ENCODE results near the gene BRIP1. TPM values are rescaled to one million over a fixed set of nuclear protein-coding genes. Genes with fewer than 3 reads are reported as not detected.
"Not testable (repeated sequence)": the region's sequence is repeated elsewhere in the genome, so short reads cannot be mapped to it uniquely, and the experiment has no call there.

The BRIP1 gene
- total RNA-seq: 10 to 100 TPM; 12.0 to 12.9 TPM

DNA sequence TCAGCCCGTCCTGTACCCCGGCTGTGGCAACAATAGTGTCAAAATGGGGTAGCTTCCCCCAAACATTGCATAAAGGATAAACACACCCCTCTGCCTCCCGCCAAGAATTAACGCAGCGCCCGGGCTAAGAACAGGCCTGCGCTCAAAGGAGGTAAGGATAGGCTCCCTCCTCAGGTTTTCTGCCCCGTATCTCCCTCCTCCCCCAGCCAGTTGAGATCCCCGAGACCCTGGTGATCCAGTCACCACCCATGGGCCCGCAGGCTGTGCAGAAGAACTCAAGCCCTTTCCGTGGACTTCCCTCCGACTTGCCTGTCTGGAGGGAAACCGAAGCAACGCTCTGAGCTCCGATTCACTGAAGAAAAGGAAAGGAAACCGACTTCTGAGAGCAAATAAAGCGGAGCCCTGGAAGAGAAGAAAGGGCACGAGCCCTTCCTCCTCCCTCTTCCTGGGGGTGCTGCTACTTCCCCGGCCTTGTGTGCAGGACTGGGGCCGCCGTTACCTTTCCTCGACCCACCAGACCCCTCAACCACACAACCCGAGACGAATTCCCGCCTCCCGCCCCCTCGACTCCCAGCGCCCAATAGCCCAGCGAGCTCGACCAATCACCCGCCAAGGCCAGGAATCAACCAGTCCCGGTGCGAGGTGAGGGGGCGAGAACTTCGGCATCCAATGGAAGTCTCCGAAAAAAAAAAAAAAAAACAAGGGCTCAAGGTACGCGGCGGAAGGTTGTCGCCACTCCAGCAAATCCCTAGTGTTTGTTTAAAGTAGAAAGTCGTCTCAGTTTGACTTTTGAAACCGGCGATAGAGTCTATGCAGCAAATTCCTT is at the start of gene BRIP1:
TSS of gene BRIP1 (minus strand) at position 554 of the 826 bp plus-strand sequence. CDS start 1,989 bp downstream, outside the sequence.
- peaks cover 16% of the 10 kb centered on the region for H3K36me3 Mint-ChIP-seq (ENCODE audit: low read depth)
- H3K4me3 Mint-ChIP-seq: peak within 1 kb of the TSS; percentile 99
- peak; percentile 95 for DNase-seq
- H3K27ac Mint-ChIP-seq: peak within 1 kb of the TSS; percentile 89
- CTCF ChIA-PET: interaction anchor here (0.6 to 2.0 kb wide), 8 partner anchors 10 to 594 kb away, joined by 3 to 5 read pairs (median 4); no protein-coding TSS in a partner anchor
- H3K4me1 Mint-ChIP-seq (ENCODE audit: low read depth): peaks cover 22% of the 10 kb centered on the region
- intact Hi-C loops (cut with micrococcal nuclease): loop anchor here (1.0 kb wide), 2 partner anchors 64 to 201 kb away; partner anchors contain the start of gene INTS2
- H3K9me3 Mint-ChIP-seq: no peaks in the 10 kb centered on the region
- H3K27me3 Mint-ChIP-seq (ENCODE audit: low read depth): no peaks in the 10 kb centered on the region

DNA sequence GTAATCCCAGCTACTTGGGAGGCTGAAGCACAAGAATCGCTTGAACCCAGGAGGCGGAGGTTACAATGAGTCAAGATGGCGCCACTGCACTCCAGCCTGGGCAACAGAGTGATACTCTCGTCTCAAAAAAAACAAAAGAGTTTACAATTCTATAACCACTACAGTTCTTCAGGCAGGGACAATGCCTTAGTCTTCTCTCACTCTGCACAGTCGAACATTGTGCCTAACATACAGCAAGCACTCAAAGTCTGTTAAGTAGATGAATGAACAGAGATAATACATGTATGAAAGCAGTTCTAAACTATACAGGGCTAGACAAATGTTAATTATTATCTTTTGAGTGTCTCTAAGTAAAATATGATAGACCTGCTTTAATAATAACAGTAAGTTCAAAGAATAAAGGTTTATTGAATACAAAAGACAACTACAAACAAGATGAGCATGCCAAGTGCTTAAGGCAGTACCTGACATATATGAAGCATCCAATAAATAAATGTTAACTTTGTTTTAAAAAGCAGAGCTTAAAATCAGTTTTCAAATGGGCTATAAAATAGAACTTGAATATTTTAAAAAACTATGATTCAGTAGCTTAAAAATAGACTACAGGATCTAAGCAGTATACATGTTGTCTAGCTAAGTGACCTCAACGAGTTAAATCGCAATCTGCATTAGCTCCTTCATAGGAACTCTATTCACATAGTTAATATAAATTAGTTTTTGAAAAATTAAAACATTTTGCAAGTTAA is 45.1 kb upstream of the BRIP1 start:
- Mint-ChIP-seq H3K4me3 (no peak overlapping the region), H3K36me3 (ENCODE audit: low read depth) (peaks cover 31% of the 10 kb centered on the region), H3K27ac (no peak overlapping the region), H3K9me3 (no peaks in the 10 kb centered on the region), H3K4me1 (ENCODE audit: low read depth) (no peaks in the 10 kb centered on the region), H3K27me3 (ENCODE audit: low read depth) (no peaks in the 10 kb centered on the region)
- no peak for DNase-seq
- intact Hi-C loops (cut with micrococcal nuclease): no loop called here
- CTCF ChIA-PET: interaction anchor here (0.7 kb wide), 2 partner anchors 24 to 152 kb away, joined by 3 to 4 read pairs; no protein-coding TSS in a partner anchor

- no peak for DNase-seq
- Mint-ChIP-seq H3K9me3 (no peaks in the 10 kb centered on the region), H3K4me3 (no peak overlapping the region), H3K4me1 (ENCODE audit: low read depth) (no peaks in the 10 kb centered on the region), H3K27me3 (ENCODE audit: low read depth) (no peaks in the 10 kb centered on the region), H3K36me3 (ENCODE audit: low read depth) (peaks cover 35% of the 10 kb centered on the region), H3K27ac (no peak overlapping the region)
- intact Hi-C loops (cut with micrococcal nuclease): no loop called here
- CTCF ChIA-PET: interaction anchor here (0.6 kb wide), 1 partner anchor 1026 kb away, joined by 3 read pairs; no protein-coding TSS in a partner anchor
These were observed 44.0 kb upstream of the BRIP1 start for GRCh38 chr17:61907361-61907760.

DNA sequence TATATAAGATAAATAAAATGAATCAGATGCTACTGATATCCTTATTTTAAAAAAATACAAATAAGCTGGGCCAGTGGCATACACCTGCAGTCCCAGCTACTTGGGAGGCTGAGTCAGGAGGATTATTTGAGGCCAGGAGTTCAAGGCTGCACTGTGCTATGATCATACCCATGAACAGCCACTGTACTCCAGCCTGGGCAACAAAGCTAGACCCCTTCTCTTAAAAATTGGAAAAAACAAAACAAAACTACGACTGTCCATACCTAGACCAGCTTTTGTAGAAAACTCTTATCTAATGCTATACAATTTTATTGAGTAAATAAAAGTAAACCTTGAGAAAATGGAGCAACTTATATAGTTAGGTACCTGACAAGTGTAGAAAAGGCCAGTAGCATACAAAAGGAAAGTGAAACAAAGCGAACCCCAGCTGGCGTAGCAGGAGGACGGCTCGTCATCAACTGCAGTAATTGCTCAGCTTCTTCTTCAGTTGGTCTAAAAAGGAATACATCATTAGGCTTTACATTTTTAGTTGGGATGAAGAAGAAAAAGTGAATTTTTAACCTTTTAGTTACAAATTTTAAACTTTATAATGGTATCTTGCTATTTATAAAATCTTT is 40.9 kb upstream of the BRIP1 start:
- CTCF ChIA-PET: interaction anchor here (0.6 kb wide), 2 partner anchors 12 to 34 kb away, joined by 3 to 4 read pairs; no protein-coding TSS in a partner anchor
- Mint-ChIP-seq H3K36me3 (ENCODE audit: low read depth) (peaks cover 25% of the 10 kb centered on the region), H3K27me3 (ENCODE audit: low read depth) (no peaks in the 10 kb centered on the region), H3K9me3 (no peaks in the 10 kb centered on the region), H3K27ac (no peak overlapping the region), H3K4me1 (ENCODE audit: low read depth) (no peaks in the 10 kb centered on the region), H3K4me3 (no peak overlapping the region)
- intact Hi-C loops (cut with micrococcal nuclease): no loop called here
- peak; percentile 56 for DNase-seq

- no peaks in the 10 kb centered on the region for H3K27me3 Mint-ChIP-seq (ENCODE audit: low read depth)
- H3K4me1 Mint-ChIP-seq (ENCODE audit: low read depth): no peaks in the 10 kb centered on the region
- peaks cover 28% of the 10 kb centered on the region for H3K36me3 Mint-ChIP-seq (ENCODE audit: low read depth)
- CTCF ChIA-PET: interaction anchor here (0.6 kb wide), 1 partner anchor 14 kb away, joined by 4 read pairs; no protein-coding TSS in a partner anchor
- no peaks in the 10 kb centered on the region for H3K9me3 Mint-ChIP-seq
- H3K4me3 Mint-ChIP-seq: no peak overlapping the region
- H3K27ac Mint-ChIP-seq: no peak overlapping the region
- no peak for DNase-seq
- intact Hi-C loops (cut with micrococcal nuclease): no loop called here
These were observed 39.9 kb upstream of the BRIP1 start for GRCh38 chr17:61903251-61903650.

- Mint-ChIP-seq H3K27ac (no peak overlapping the region), H3K36me3 (ENCODE audit: low read depth) (peaks cover 14% of the 10 kb centered on the region), H3K4me3 (no peak overlapping the region), H3K9me3 (no peaks in the 10 kb centered on the region), H3K4me1 (ENCODE audit: low read depth) (no peaks in the 10 kb centered on the region), H3K27me3 (ENCODE audit: low read depth) (no peaks in the 10 kb centered on the region)
- CTCF ChIA-PET: interaction anchor here (0.6 to 0.7 kb wide), 2 partner anchors 34 to 343 kb away, joined by 3 to 6 read pairs; no protein-coding TSS in a partner anchor
- intact Hi-C loops (cut with micrococcal nuclease): no loop called here
- DNase-seq: no peak
These were observed 34.3 kb upstream of the BRIP1 start for GRCh38 chr17:61897548-61898180.

DNA sequence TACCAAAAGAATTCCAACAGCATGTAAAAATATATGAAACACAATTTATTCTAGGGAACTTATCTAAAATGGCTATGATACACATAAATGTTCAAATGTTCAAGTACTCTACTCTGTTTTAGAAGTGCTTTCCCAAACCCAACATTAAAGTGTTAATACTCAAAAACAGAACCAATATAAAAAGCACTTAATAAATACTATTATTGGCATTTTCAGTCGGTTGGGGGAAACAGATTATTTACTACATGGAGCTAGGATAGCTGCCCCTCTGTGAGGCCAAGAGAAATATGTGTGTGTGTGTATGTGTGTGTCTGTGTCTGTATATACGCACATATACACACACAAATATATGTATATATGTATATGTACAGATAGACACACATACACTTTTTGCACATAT is 32.1 kb upstream of the BRIP1 start:
- H3K4me1 Mint-ChIP-seq (ENCODE audit: low read depth): no peaks in the 10 kb centered on the region
- DNase-seq: no peak
- CTCF ChIA-PET: no interaction called here
- peaks cover 18% of the 10 kb centered on the region for H3K36me3 Mint-ChIP-seq (ENCODE audit: low read depth)
- intact Hi-C loops (cut with micrococcal nuclease): no loop called here
- H3K27ac Mint-ChIP-seq: no peak overlapping the region
- no peak overlapping the region for H3K4me3 Mint-ChIP-seq
- no peaks in the 10 kb centered on the region for H3K9me3 Mint-ChIP-seq
- no peaks in the 10 kb centered on the region for H3K27me3 Mint-ChIP-seq (ENCODE audit: low read depth)

DNA sequence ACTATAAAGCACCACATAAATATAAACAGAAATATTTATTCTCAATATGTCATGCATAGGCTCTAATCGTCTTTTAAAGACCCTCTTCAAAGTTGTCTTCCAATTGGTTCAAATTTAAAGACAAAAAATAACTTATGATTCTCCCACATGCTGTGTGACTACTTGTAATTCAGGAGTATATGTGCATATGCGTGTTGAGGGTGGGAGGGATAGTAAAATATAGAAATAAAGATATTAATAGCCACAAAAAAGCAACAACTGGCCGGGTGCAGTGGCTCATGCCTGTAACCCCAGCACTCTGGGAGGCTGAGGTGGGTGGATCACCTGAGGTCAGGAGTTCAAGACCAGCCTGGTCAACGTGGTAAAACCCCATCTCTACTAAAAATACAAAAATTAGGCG is 31.0 kb upstream of the BRIP1 start:
- H3K9me3 Mint-ChIP-seq; H3K27ac Mint-ChIP-seq; H3K4me1 Mint-ChIP-seq (ENCODE audit: low read depth); intact Hi-C loops (cut with micrococcal nuclease); H3K27me3 Mint-ChIP-seq (ENCODE audit: low read depth); DNase-seq; H3K4me3 Mint-ChIP-seq: not testable (repeated sequence)
- peaks cover 17% of the 10 kb centered on the region for H3K36me3 Mint-ChIP-seq (ENCODE audit: low read depth)
- CTCF ChIA-PET: interaction anchor here (0.7 kb wide), 1 partner anchor 1371 kb away, joined by 3 read pairs; no protein-coding TSS in a partner anchor

GRCh38 chr17:61887733-61888132 is 24.4 kb upstream of the BRIP1 start:
- H3K4me1 Mint-ChIP-seq (ENCODE audit: low read depth); H3K27ac Mint-ChIP-seq; intact Hi-C loops (cut with micrococcal nuclease); DNase-seq; H3K4me3 Mint-ChIP-seq; H3K9me3 Mint-ChIP-seq; H3K27me3 Mint-ChIP-seq (ENCODE audit: low read depth): not testable (repeated sequence)
- CTCF ChIA-PET: interaction anchor here (0.7 kb wide), 1 partner anchor 44 kb away, joined by 3 read pairs; no protein-coding TSS in a partner anchor
- peaks cover 34% of the 10 kb centered on the region for H3K36me3 Mint-ChIP-seq (ENCODE audit: low read depth)

- DNase-seq; intact Hi-C loops (cut with micrococcal nuclease); H3K27ac Mint-ChIP-seq; H3K4me3 Mint-ChIP-seq; H3K9me3 Mint-ChIP-seq; H3K4me1 Mint-ChIP-seq (ENCODE audit: low read depth); H3K27me3 Mint-ChIP-seq (ENCODE audit: low read depth): not testable (repeated sequence)
- CTCF ChIA-PET: interaction anchor here (0.5 kb wide), 1 partner anchor 73 kb away, joined by 6 read pairs; no protein-coding TSS in a partner anchor
- H3K36me3 Mint-ChIP-seq (ENCODE audit: low read depth): peaks cover 28% of the 10 kb centered on the region
These were observed 22.5 kb upstream of the BRIP1 start for GRCh38 chr17:61885865-61886264.

- H3K4me1 Mint-ChIP-seq (ENCODE audit: low read depth): no peaks in the 10 kb centered on the region
- no peak for DNase-seq
- no peak overlapping the region for H3K27ac Mint-ChIP-seq
- CTCF ChIA-PET: no interaction called here
- no peaks in the 10 kb centered on the region for H3K27me3 Mint-ChIP-seq (ENCODE audit: low read depth)
- H3K4me3 Mint-ChIP-seq: no peak overlapping the region
- intact Hi-C loops (cut with micrococcal nuclease): no loop called here
- peaks cover 27% of the 10 kb centered on the region for H3K36me3 Mint-ChIP-seq (ENCODE audit: low read depth)
- no peaks in the 10 kb centered on the region for H3K9me3 Mint-ChIP-seq
These were observed 21.5 kb upstream of the BRIP1 start for GRCh38 chr17:61884864-61885263.

Measured in activated naive CD4-positive, alpha-beta T cell treated with anti-CD3 and anti-CD28 coated beads for 36 hours (primary cell).